ENCODE results near the gene APOA1.

Gene APOA1

DNA sequence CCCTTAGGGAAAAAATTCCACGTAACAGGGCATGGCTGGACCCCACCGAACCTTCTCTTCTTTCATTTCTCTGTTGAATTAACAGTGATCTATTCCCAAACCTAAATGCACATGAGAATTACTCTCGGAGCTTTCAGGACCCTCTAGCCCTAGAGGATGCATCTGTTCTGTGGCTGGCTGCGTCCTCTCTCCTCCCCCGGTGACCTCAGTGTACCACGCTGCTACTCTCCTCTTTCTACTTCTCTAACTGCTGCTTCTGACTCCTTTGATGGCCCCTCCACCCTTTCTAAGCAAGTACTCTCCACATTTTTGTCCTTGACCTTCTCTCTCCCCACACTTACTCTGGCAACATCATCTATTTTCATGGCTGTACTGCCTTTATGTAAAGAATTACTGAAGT, 12.1 kb upstream of the APOA1 start:
- Mint-ChIP-seq H3K4me1 (peaks cover 33% of the 10 kb centered on the region), H3K4me3 (no peak overlapping the region), H3K27me3 (ENCODE audit: low read depth, poor library complexity) (no peaks in the 10 kb centered on the region), H3K27ac (no peak overlapping the region), H3K36me3 (ENCODE audit: low read depth) (peaks cover 63% of the 10 kb centered on the region), H3K9me3 (no peaks in the 10 kb centered on the region)
- no peak for DNase-seq
- TF ChIP-seq, protein P1, sequence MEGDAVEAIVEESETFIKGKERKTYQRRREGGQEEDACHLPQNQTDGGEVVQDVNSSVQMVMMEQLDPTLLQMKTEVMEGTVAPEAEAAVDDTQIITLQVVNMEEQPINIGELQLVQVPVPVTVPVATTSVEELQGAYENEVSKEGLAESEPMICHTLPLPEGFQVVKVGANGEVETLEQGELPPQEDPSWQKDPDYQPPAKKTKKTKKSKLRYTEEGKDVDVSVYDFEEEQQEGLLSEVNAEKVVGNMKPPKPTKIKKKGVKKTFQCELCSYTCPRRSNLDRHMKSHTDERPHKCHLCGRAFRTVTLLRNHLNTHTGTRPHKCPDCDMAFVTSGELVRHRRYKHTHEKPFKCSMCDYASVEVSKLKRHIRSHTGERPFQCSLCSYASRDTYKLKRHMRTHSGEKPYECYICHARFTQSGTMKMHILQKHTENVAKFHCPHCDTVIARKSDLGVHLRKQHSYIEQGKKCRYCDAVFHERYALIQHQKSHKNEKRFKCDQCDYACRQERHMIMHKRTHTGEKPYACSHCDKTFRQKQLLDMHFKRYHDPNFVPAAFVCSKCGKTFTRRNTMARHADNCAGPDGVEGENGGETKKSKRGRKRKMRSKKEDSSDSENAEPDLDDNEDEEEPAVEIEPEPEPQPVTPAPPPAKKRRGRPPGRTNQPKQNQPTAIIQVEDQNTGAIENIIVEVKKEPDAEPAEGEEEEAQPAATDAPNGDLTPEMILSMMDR (IDR thresholded peaks at IDR 0.05): no peak

DNA sequence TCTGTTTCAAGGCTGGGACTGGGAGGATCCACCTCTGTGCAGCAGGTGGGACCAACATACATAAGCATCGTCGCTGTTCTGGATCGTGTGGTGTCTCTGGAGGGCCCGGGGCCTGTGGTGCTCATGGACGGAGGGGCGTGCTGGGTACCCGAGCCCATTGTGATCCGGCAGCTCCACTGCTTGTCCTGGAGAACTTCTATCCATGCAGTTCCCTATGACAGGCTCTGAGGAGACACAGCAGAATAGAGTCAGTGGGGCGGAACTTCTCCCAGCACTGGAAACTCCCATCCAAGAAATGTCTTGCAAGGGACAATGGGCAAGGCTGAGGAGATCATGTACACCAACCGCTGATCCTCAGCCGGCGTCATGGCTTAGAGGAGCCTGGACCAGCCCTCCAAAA, 11.6 kb upstream of the APOA1 start:
- Mint-ChIP-seq H3K4me1 (peaks cover 33% of the 10 kb centered on the region), H3K4me3 (no peak overlapping the region), H3K27me3 (ENCODE audit: low read depth, poor library complexity) (no peaks in the 10 kb centered on the region), H3K27ac (no peak overlapping the region), H3K9me3 (no peaks in the 10 kb centered on the region), H3K36me3 (ENCODE audit: low read depth) (peaks cover 59% of the 10 kb centered on the region)
- DNase-seq: no peak
- TF ChIP-seq, protein P1 (IDR thresholded peaks at IDR 0.05): no peak

DNA sequence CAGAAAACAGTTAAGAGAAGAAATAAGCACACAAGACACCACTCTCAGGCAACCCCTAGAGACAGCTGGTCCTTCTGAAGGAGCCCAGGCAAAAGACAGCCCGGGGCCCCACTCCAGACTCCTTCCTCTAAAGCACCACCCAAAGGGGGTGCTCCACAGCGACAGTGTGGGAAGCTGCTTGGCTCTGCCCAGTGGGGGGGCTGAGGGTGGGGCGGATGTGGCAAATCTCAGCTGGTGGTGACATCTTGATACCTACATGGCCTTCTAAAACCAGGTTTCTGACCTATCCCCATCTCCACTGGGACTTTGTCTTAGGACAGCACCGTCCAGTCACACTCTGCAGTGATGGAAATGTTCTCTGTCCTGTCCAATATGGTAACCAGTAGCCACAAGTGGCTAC, 10.2 kb upstream of the APOA1 start:
- Mint-ChIP-seq H3K9me3 (no peaks in the 10 kb centered on the region), H3K27me3 (ENCODE audit: low read depth, poor library complexity) (no peaks in the 10 kb centered on the region), H3K4me1 (peaks cover 21% of the 10 kb centered on the region), H3K27ac (no peak overlapping the region), H3K4me3 (no peak overlapping the region), H3K36me3 (ENCODE audit: low read depth) (peaks cover 58% of the 10 kb centered on the region)
- TF ChIP-seq, protein P1 (IDR thresholded peaks at IDR 0.05): no peak
- no peak for DNase-seq

DNA sequence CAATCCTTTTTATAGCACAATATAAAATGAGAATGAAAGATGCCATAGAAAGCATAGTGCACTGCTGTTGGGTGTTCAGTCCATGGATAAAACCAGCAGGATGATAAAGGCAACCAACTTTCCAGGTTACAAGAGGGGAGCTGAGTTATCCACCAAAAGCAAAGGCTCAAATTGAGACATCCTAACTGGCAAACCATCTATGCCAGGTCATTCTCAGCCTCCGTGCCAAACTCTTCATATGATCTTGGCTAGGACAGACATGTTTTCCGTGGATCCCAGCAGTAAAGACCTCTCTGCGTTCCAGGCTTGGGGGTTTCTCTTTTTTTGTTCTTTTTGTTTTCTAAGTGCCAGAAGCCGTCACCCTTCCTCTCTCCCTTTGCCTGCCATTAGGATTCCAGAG, 7.3 kb upstream of the APOA1 start:
- Mint-ChIP-seq H3K9me3 (no peaks in the 10 kb centered on the region), H3K4me3 (no peak overlapping the region), H3K4me1 (peaks cover 11% of the 10 kb centered on the region), H3K27me3 (ENCODE audit: low read depth, poor library complexity) (no peaks in the 10 kb centered on the region), H3K27ac (peak overlapping the region; percentile 6), H3K36me3 (ENCODE audit: low read depth) (peaks cover 44% of the 10 kb centered on the region)
- no peak for DNase-seq
- TF ChIP-seq, protein P1 (IDR thresholded peaks at IDR 0.05): no peak

DNA sequence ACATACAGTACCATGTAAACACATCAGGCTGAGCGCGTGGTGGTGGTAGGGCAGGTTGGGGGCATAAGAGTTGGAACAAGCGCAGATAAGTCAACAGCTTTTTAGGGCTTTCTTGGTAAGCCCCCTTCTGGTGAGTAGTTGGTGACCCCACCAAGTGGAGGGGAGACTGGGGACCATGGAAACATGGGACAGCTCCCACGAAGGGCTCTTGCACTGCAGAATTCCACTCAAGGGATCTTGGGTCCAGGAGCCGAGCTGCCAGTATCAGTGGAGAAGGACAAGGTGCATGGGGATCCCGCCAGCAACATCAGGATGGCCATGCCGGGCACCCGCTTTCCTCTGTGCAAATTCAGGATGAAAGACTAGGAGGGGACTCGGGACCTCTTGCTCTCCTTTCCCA, 6.2 kb upstream of the APOA1 start:
- Mint-ChIP-seq H3K9me3 (no peaks in the 10 kb centered on the region), H3K4me1 (peaks cover 6% of the 10 kb centered on the region), H3K36me3 (ENCODE audit: low read depth) (peaks cover 40% of the 10 kb centered on the region), H3K27me3 (ENCODE audit: low read depth, poor library complexity) (no peaks in the 10 kb centered on the region), H3K4me3 (no peak overlapping the region), H3K27ac (peak overlapping the region; percentile 36)
- DNase-seq: no peak
- TF ChIP-seq, protein P1 (IDR thresholded peaks at IDR 0.05): no peak

GRCh38 chr11:116842909-116843308, 5.5 kb upstream of the APOA1 start:
- Mint-ChIP-seq H3K4me1 (peaks cover 13% of the 10 kb centered on the region), H3K27me3 (ENCODE audit: low read depth, poor library complexity) (no peaks in the 10 kb centered on the region), H3K36me3 (ENCODE audit: low read depth) (peaks cover 40% of the 10 kb centered on the region), H3K27ac (no peak overlapping the region), H3K4me3 (no peak overlapping the region), H3K9me3 (no peaks in the 10 kb centered on the region)
- no peak for DNase-seq
- TF ChIP-seq, protein P1 (IDR thresholded peaks at IDR 0.05): no peak

Measured in nephron progenitor cell (in vitro differentiated cells).